Karpas-422 (cell line): ENCODE measurements around the gene FBXO33. TPM values are rescaled to one million over a fixed set of nuclear protein-coding genes. Genes with fewer than 3 reads are reported as not detected.

Experiments used
- DNase-seq: peaks from one replicate; pipeline ENCODE4 v3.0.0-alpha.2; 2015
- H2AFZ ChIP-seq: fragments of 200-600 bp; sonication (generic); 2 replicates; pipeline ENCODE4 v1.6.1; 2014; ENCODE audit warnings: antibody characterized with exemption, low read length, mixed read lengths
- H3K27ac ChIP-seq: fragments of 200-600 bp; sonication (generic); 2 replicates; pipeline ENCODE4 v1.5.1; 2014; ENCODE audit warnings: mild to moderate bottlenecking, low read length, moderate library complexity
- H3K27me3 ChIP-seq: fragments of 200-600 bp; sonication (generic); 2 replicates; pipeline ENCODE4 v1.6.1; 2014; ENCODE audit warnings: low read length, mixed read lengths
- H3K36me3 ChIP-seq: fragments of 200-600 bp; sonication (generic); 2 replicates; pipeline ENCODE4 v1.6.1; 2014; ENCODE audit warnings: low read length, mixed read lengths; ENCODE audit not compliant: insufficient read depth
- H3K4me1 ChIP-seq: fragments of 200-600 bp; sonication (generic); 2 replicates; pipeline ENCODE4 v1.6.1; 2014; ENCODE audit warnings: mild to moderate bottlenecking, low read length, mixed read lengths
- H3K4me2 ChIP-seq: fragments of 200-600 bp; sonication (generic); 2 replicates; pipeline ENCODE4 v1.6.1; 2014; ENCODE audit warnings: low read length, low read depth, mild to moderate bottlenecking; ENCODE audit not compliant: poor library complexity, severe bottlenecking
- H3K4me3 ChIP-seq: fragments of 200-600 bp; sonication (generic); 2 replicates; pipeline ENCODE4 v1.5.1; 2014; ENCODE audit warnings: mild to moderate bottlenecking, antibody characterized with exemption, low read length, mixed read lengths
- H3K79me2 ChIP-seq: fragments of 200-600 bp; sonication (generic); 2 replicates; pipeline ENCODE4 v1.6.1; 2014; ENCODE audit warnings: mild to moderate bottlenecking, low read length, mixed read lengths
- H3K9ac ChIP-seq: fragments of 200-600 bp; sonication (generic); 2 replicates; pipeline ENCODE4 v1.6.0; 2014; ENCODE audit warnings: low read length
- H3K9me2 ChIP-seq: fragments of 200-600 bp; sonication (generic), shearing (Covaris generic); replicated peaks from 2 replicates; pipeline ENCODE4 v1.6.0; 2014; ENCODE audit warnings: mild to moderate bottlenecking, low read length, moderate library complexity; ENCODE audit not compliant: insufficient read depth
- H3K9me3 ChIP-seq: fragments of 300-700, 200-600 bp; sonication (generic); 2 replicates; pipeline ENCODE4 v1.6.1; 2014; ENCODE audit warnings: low read length, mixed read lengths
- H4K20me1 ChIP-seq: fragments of 200-600 bp; sonication (generic); 2 replicates; pipeline ENCODE4 v1.6.1; 2014; ENCODE audit warnings: mild to moderate bottlenecking, antibody characterized with exemption, low read length, low read depth; ENCODE audit not compliant: insufficient read depth
- total RNA-seq: library from RNA; depleted of rRNA; stranded (reverse); fragments of >200 nt; shearing (Covaris generic); gene quantifications from 2 replicates; pipeline ENCODE4 v1.2.3, GENCODE V29; 2014; ENCODE audit warnings: low replicate concordance

Gene FBXO33
- total RNA-seq, 1 experiment from 2014 or later = 35.3 TPM

GRCh38 chr14:39381366-39381765 is 50.9 kb downstream of the FBXO33 start:
- Histone ChIP-seq H2AFZ (no peak overlapping the region), H3K9me3 (no peaks in the 10 kb centered on the region), H3K27me3 (no peaks in the 10 kb centered on the region), H3K4me2 (no peak overlapping the region), H3K27ac (no peak overlapping the region), H3K4me3 (no peak overlapping the region), H3K36me3 (no peaks in the 10 kb centered on the region), H3K9me2 (no peaks in the 10 kb centered on the region), H3K9ac (no peak overlapping the region), H4K20me1 (no peaks in the 10 kb centered on the region), H3K79me2 (no peaks in the 10 kb centered on the region), H3K4me1 (peaks cover 15% of the 10 kb centered on the region)
- DNase-seq = no peak

DNA sequence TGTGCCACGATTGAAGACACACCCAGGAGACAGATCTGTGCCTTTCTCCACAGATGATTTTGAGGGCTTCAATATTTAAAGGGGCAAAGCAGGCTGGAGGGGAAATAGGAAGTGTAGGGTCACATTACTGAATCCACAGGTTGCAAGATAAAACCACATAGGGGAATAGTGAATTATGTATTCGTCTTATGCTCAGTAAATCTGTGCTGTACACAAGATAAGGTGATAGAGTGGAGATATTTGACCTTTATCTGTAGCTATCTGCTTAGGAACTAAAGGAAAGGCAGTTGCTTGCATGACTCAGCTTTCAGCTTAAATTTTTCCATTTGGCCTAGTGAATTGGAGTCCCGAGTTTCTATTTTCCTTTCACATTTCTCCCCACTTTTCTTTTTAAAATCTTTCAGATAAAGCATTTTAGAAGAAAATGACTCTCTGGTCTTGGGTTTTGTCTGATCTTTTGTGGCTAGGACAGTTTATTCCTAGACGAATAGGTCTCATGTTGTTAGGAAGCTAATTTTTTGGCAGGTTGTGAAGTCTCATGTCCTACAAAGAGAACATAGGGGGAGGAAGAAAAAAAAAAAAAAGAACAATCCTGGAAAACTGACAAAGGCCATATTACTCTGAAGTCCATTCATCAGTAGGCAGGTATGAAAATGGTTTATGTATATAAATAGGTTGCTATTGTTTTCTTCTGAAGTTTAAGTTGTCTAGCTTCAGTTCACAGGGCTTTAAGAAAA is 55.4 kb downstream of the FBXO33 start:
- H3K9ac ChIP-seq = no peak overlapping the region
- H2AFZ ChIP-seq = 0 out of 2 replicates have a peak overlapping the region, but pooled peaks have one; percentile 16
- H3K79me2 ChIP-seq = peaks cover 8% of the 10 kb centered on the region; the same call in 1 of the 2 replicates
- H3K9me3 ChIP-seq = no peaks in the 10 kb centered on the region
- no peaks in the 10 kb centered on the region for H3K9me2 ChIP-seq
- no peak for DNase-seq
- H3K27ac ChIP-seq = 0 out of 2 replicates have a peak overlapping the region, but pooled peaks have one; percentile 0
- no peaks in the 10 kb centered on the region for H4K20me1 ChIP-seq
- H3K36me3 ChIP-seq = no peaks in the 10 kb centered on the region
- no peak overlapping the region for H3K4me3 ChIP-seq
- H3K4me1 ChIP-seq = peaks cover 15% of the 10 kb centered on the region
- no peaks in the 10 kb centered on the region for H3K27me3 ChIP-seq
- H3K4me2 ChIP-seq = no peak overlapping the region

GRCh38 chr14:39374851-39375250 is 57.4 kb downstream of the FBXO33 start:
- Histone ChIP-seq H3K79me2 (peaks cover 9% of the 10 kb centered on the region; the same call in 1 of the 2 replicates), H3K4me3 (no peak overlapping the region), H3K36me3 (no peaks in the 10 kb centered on the region), H3K4me1 (peaks cover 15% of the 10 kb centered on the region), H4K20me1 (no peaks in the 10 kb centered on the region), H2AFZ (no peak overlapping the region), H3K9ac (no peak overlapping the region), H3K27me3 (no peaks in the 10 kb centered on the region), H3K4me2 (no peak overlapping the region), H3K9me3 (no peaks in the 10 kb centered on the region), H3K27ac (no peak overlapping the region), H3K9me2 (no peaks in the 10 kb centered on the region)
- DNase-seq = no peak

DNA sequence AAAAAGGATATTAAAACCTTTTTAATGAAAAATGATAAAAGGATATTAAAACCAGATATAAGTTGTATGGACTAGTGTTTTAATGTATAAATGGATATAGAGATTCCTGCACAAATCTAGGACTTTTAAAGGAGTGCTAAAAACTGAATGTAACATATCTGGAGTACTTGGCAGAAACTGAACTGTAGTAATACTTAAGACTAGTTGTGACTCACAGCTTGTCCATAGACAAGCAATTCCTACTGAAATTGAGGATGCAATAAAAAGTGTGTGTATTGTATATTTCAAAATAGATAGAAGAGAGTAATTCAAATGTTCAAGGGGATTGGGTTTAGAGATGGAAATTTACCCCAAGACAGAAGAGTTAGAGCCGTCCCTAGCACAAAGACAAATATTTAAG is 59.6 kb downstream of the FBXO33 start:
- Histone ChIP-seq H3K27me3 (no peaks in the 10 kb centered on the region), H2AFZ (no peak overlapping the region), H4K20me1 (no peaks in the 10 kb centered on the region), H3K9me3 (no peaks in the 10 kb centered on the region), H3K9ac (no peak overlapping the region), H3K79me2 (peaks cover 19% of the 10 kb centered on the region; the same call in 1 of the 2 replicates), H3K9me2 (no peaks in the 10 kb centered on the region), H3K4me1 (peaks cover 17% of the 10 kb centered on the region), H3K4me3 (no peak overlapping the region), H3K27ac (no peak overlapping the region), H3K36me3 (no peaks in the 10 kb centered on the region), H3K4me2 (no peak overlapping the region)
- no peak for DNase-seq

GRCh38 chr14:39370415-39370814 is 61.8 kb downstream of the FBXO33 start:
- H3K27me3 ChIP-seq = no peaks in the 10 kb centered on the region
- no peaks in the 10 kb centered on the region for H3K36me3 ChIP-seq
- no peak for DNase-seq
- no peak overlapping the region for H3K9ac ChIP-seq
- H3K27ac ChIP-seq = no peak overlapping the region
- no peak overlapping the region for H3K4me3 ChIP-seq
- peaks cover 6% of the 10 kb centered on the region for H3K4me1 ChIP-seq
- H4K20me1 ChIP-seq = no peaks in the 10 kb centered on the region
- no peak overlapping the region for H3K4me2 ChIP-seq
- 0 out of 2 replicates have a peak, but pooled peaks cover under 1% of the 10 kb centered on the region for H3K9me3 ChIP-seq
- no peaks in the 10 kb centered on the region for H3K9me2 ChIP-seq
- H2AFZ ChIP-seq = no peak overlapping the region
- H3K79me2 ChIP-seq = peaks cover 37% of the 10 kb centered on the region

DNA sequence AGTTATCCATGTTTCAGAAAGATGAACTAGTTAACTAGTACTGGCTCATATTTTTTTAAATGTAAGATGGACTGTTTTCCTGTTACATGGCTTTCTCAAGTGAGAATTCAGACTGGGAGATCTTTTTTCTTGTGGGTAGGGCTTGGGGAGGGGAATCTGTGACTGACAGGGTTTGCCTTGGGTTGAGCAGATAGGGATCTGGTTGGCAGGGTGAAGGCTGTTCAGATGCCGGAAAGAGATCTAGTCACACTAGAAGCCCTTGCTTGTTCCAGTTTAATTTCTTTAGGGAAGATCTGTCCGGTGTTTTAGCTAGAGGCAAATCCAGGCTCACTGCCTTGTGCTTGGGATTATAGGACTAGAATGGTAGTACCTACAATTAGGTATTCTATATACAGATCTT is 63.2 kb downstream of the FBXO33 start:
- Histone ChIP-seq H3K4me1 (peaks cover 6% of the 10 kb centered on the region), H3K4me3 (no peak overlapping the region), H3K27me3 (no peaks in the 10 kb centered on the region), H3K4me2 (no peak overlapping the region), H3K9me3 (peaks cover 8% of the 10 kb centered on the region; the same call in 1 of the 2 replicates), H3K9ac (no peak overlapping the region), H3K27ac (no peak overlapping the region), H4K20me1 (no peaks in the 10 kb centered on the region), H3K9me2 (no peaks in the 10 kb centered on the region), H3K36me3 (0 out of 2 replicates have a peak, but pooled peaks cover 4% of the 10 kb centered on the region), H2AFZ (no peak overlapping the region), H3K79me2 (peaks cover 46% of the 10 kb centered on the region)
- DNase-seq = no peak

DNA sequence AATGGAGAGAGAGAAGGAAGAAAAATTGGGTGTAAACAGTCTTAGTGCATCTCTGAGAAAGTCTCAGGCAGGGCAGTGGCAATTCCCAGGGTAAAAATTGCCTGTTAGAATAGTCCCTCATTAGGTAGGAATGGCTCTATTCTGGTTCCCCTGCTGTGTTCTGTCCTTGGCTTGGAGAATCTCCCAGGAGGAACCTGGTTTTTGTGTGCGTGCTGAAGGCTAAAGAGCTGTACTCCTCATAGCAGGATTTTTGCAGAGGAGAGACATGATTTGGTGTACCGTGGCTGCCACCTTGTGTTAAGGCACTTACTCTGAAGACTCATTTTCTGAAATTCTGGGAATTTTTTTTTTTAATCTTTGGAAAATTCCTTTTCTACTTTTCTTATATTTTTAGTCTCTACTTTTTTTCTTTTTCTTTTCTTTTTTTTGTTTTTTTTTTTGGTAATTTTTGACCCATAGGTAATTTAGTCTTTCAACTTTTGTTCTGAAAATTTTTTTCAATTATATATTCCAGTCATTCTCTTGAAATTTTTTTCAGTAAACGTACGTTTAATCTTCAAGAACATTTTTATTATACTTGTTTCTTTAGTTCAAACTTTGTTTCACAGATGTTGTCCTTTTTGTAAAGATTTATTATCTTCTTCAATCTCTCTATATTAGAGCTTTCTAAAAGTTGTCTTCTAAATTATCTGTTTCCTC is 63.8 kb downstream of the FBXO33 start:
- peak; percentile 80 for DNase-seq
- H3K4me2 ChIP-seq = no peak overlapping the region
- H4K20me1 ChIP-seq = no peaks in the 10 kb centered on the region

GRCh38 chr14:39367387-39367751 is 64.9 kb downstream of the FBXO33 start:
- no peak overlapping the region for H3K27ac ChIP-seq
- H3K4me2 ChIP-seq = no peak overlapping the region
- peaks cover 6% of the 10 kb centered on the region for H3K4me1 ChIP-seq
- H3K79me2 ChIP-seq = peaks cover 56% of the 10 kb centered on the region
- no peaks in the 10 kb centered on the region for H4K20me1 ChIP-seq
- H3K9me3 ChIP-seq = peaks cover 8% of the 10 kb centered on the region; the same call in 1 of the 2 replicates
- peaks cover 9% of the 10 kb centered on the region; the same call in 1 of the 2 replicates for H3K36me3 ChIP-seq
- DNase-seq = no peak
- no peak overlapping the region for H2AFZ ChIP-seq
- H3K27me3 ChIP-seq = no peaks in the 10 kb centered on the region
- H3K9ac ChIP-seq = no peak overlapping the region
- H3K9me2 ChIP-seq = no peaks in the 10 kb centered on the region
- no peak overlapping the region for H3K4me3 ChIP-seq

More for the DNA sequence above, 63.8 kb downstream of the FBXO33 start:
- no peak overlapping the region for H3K4me3 ChIP-seq
- peaks cover 8% of the 10 kb centered on the region; the same call in 1 of the 2 replicates for H3K9me3 ChIP-seq
- no peak overlapping the region for H2AFZ ChIP-seq
- peaks cover 51% of the 10 kb centered on the region for H3K79me2 ChIP-seq
- no peak overlapping the region for H3K9ac ChIP-seq
- no peaks in the 10 kb centered on the region for H3K9me2 ChIP-seq
- H3K27me3 ChIP-seq = no peaks in the 10 kb centered on the region
- H3K27ac ChIP-seq = no peak overlapping the region
- H3K36me3 ChIP-seq = peaks cover 9% of the 10 kb centered on the region; the same call in 1 of the 2 replicates
- H3K4me1 ChIP-seq = peaks cover 6% of the 10 kb centered on the region
